Dendritic cell treated with granulocyte-macrophage colony-stimulating factor and Interleukin-4, amounts not matched to agents 40 ng/mL and 50 ng/mL, for 4 days (primary cell): Measurements from ENCODE around the gene TCHH.
"Not testable (repeated sequence)": the region's sequence is repeated elsewhere in the genome, so short reads cannot be mapped to it uniquely, and the experiment has no call there.

Source experiments
- H3K27ac Mint-ChIP-seq: one replicate; pipeline ENCODE4 v1.8.0; 2022; ENCODE audit warnings: mild to moderate bottlenecking, mixed read lengths
- H3K27me3 Mint-ChIP-seq: one replicate; pipeline ENCODE4 v1.8.0; 2022; ENCODE audit warnings: mild to moderate bottlenecking, mixed read lengths
- H3K36me3 Mint-ChIP-seq: one replicate; pipeline ENCODE4 v1.8.0; 2022; ENCODE audit warnings: low read depth, mixed read lengths
- H3K4me1 Mint-ChIP-seq: one replicate; pipeline ENCODE4 v1.8.0; 2022; ENCODE audit warnings: low read depth, mixed read lengths
- H3K4me3 Mint-ChIP-seq: one replicate; pipeline ENCODE4 v1.8.0; 2022; ENCODE audit warnings: mild to moderate bottlenecking, moderate library complexity, mixed read lengths
- H3K9me3 Mint-ChIP-seq: one replicate; pipeline ENCODE4 v1.8.0; 2022; ENCODE audit warnings: mixed read lengths
- intact Hi-C: fragments of 100-400 bp; cut with micrococcal nuclease; formaldehyde crosslinking; loops from one replicate; pipeline ENCODE4 v1.15.0; 2022

The TCHH gene

GRCh38 chr1:152108882-152109222 is 6.4 kb downstream of the TCHH start:
- Mint-ChIP-seq H3K27me3 (peaks cover 21% of the 10 kb centered on the region), H3K27ac (no peak overlapping the region), H3K4me1 (no peaks in the 10 kb centered on the region), H3K36me3 (no peaks in the 10 kb centered on the region), H3K4me3 (no peak overlapping the region), H3K9me3 (no peaks in the 10 kb centered on the region)
- intact Hi-C loops: loop anchor here (5.0 kb wide), 1 partner anchor 57 kb away; no protein-coding TSS in a partner anchor

- Mint-ChIP-seq H3K36me3 (no peaks in the 10 kb centered on the region), H3K27ac (no peak overlapping the region), H3K4me1 (no peaks in the 10 kb centered on the region), H3K9me3 (no peaks in the 10 kb centered on the region), H3K4me3 (no peak overlapping the region), H3K27me3 (peaks cover 26% of the 10 kb centered on the region)
- intact Hi-C loops: loop anchor here (5.0 kb wide), 1 partner anchor 56 kb away; no protein-coding TSS in a partner anchor
Measured at GRCh38 chr1:152107984-152108881, 7.0 kb downstream of the TCHH start.

- Mint-ChIP-seq H3K4me3 (no peak overlapping the region), H3K9me3 (no peaks in the 10 kb centered on the region), H3K4me1 (no peaks in the 10 kb centered on the region), H3K27ac (no peak overlapping the region), H3K27me3 (peaks cover 33% of the 10 kb centered on the region), H3K36me3 (no peaks in the 10 kb centered on the region)
- intact Hi-C loops: loop anchor here (5.0 kb wide), 1 partner anchor 55 kb away; no protein-coding TSS in a partner anchor
Measured at GRCh38 chr1:152107031-152107983, 7.9 kb downstream of the TCHH start.

- intact Hi-C loops: loop anchor here (5.0 kb wide), 1 partner anchor 53 kb away; no protein-coding TSS in a partner anchor
- peaks cover 56% of the 10 kb centered on the region for H3K27me3 Mint-ChIP-seq
- no peaks in the 10 kb centered on the region for H3K4me1 Mint-ChIP-seq
- H3K9me3 Mint-ChIP-seq: no peaks in the 10 kb centered on the region
- no peaks in the 10 kb centered on the region for H3K36me3 Mint-ChIP-seq
- no peak overlapping the region for H3K27ac Mint-ChIP-seq
- no peak overlapping the region for H3K4me3 Mint-ChIP-seq
Measured at GRCh38 chr1:152104854-152105253, 10.4 kb downstream of the TCHH start.

- Mint-ChIP-seq H3K4me1 (no peaks in the 10 kb centered on the region), H3K4me3 (no peak overlapping the region), H3K36me3 (no peaks in the 10 kb centered on the region), H3K9me3 (peaks cover 21% of the 10 kb centered on the region), H3K27ac (no peak overlapping the region), H3K27me3 (peaks cover 54% of the 10 kb centered on the region)
- intact Hi-C loops: no loop called here
Measured at GRCh38 chr1:152096931-152097330, 18.3 kb downstream of the TCHH start.

- Mint-ChIP-seq H3K27ac (no peak within 1 kb of the TSS), H3K4me1 (peaks cover 7% of the 10 kb centered on the region), H3K27me3 (peaks cover 15% of the 10 kb centered on the region), H3K9me3 (peaks cover 13% of the 10 kb centered on the region), H3K36me3 (no peaks in the 10 kb centered on the region), H3K4me3 (no peak within 1 kb of the TSS)
- intact Hi-C loops: no loop called here
Measured at GRCh38 chr1:152089014-152089674, 26.1 kb downstream of the TCHH start, which contains the start of gene TCHHL1. TCHHL1 (minus strand) TSS chr1:152089064; CDS start chr1:152088143, 921 bp downstream.

- no peaks in the 10 kb centered on the region for H3K9me3 Mint-ChIP-seq
- H3K4me1 Mint-ChIP-seq: peaks cover 7% of the 10 kb centered on the region
- peaks cover 15% of the 10 kb centered on the region for H3K27me3 Mint-ChIP-seq
- H3K36me3 Mint-ChIP-seq: no peaks in the 10 kb centered on the region
- intact Hi-C loops: no loop called here
- H3K27ac Mint-ChIP-seq: no peak overlapping the region
- no peak overlapping the region for H3K4me3 Mint-ChIP-seq
Measured at GRCh38 chr1:152086760-152087159, 28.5 kb downstream of the TCHH start.

GRCh38 chr1:152084853-152085252 is 30.4 kb downstream of the TCHH start:
- Mint-ChIP-seq H3K4me1 (peaks cover under 1% of the 10 kb centered on the region), H3K9me3 (no peaks in the 10 kb centered on the region), H3K4me3 (no peak overlapping the region), H3K36me3 (no peaks in the 10 kb centered on the region), H3K27me3 (peaks cover 19% of the 10 kb centered on the region), H3K27ac (no peak overlapping the region)
- intact Hi-C loops: no loop called here

- intact Hi-C loops, H3K9me3 Mint-ChIP-seq, H3K4me1 Mint-ChIP-seq, H3K27ac Mint-ChIP-seq, H3K36me3 Mint-ChIP-seq, H3K4me3 Mint-ChIP-seq: not testable (repeated sequence)
- peaks cover 26% of the 10 kb centered on the region for H3K27me3 Mint-ChIP-seq
Measured at GRCh38 chr1:152081026-152081425, 34.2 kb downstream of the TCHH start.

GRCh38 chr1:152080494-152080893 is 34.8 kb downstream of the TCHH start:
- intact Hi-C loops, H3K36me3 Mint-ChIP-seq, H3K4me3 Mint-ChIP-seq, H3K9me3 Mint-ChIP-seq, H3K4me1 Mint-ChIP-seq, H3K27ac Mint-ChIP-seq: not testable (repeated sequence)
- H3K27me3 Mint-ChIP-seq: peaks cover 26% of the 10 kb centered on the region

GRCh38 chr1:152078831-152079441 is 36.3 kb downstream of the TCHH start:
- Mint-ChIP-seq H3K27me3 (peaks cover 30% of the 10 kb centered on the region), H3K4me3 (no peak overlapping the region), H3K9me3 (no peaks in the 10 kb centered on the region), H3K4me1 (no peaks in the 10 kb centered on the region), H3K27ac (no peak overlapping the region), H3K36me3 (no peaks in the 10 kb centered on the region)
- intact Hi-C loops: no loop called here

- H3K4me3 Mint-ChIP-seq: no peak overlapping the region
- peaks cover 37% of the 10 kb centered on the region for H3K27me3 Mint-ChIP-seq
- no peaks in the 10 kb centered on the region for H3K36me3 Mint-ChIP-seq
- intact Hi-C loops: no loop called here
- H3K4me1 Mint-ChIP-seq: peaks cover 4% of the 10 kb centered on the region
- H3K9me3 Mint-ChIP-seq: no peaks in the 10 kb centered on the region
- no peak overlapping the region for H3K27ac Mint-ChIP-seq
Measured at GRCh38 chr1:152072311-152072710, 42.9 kb downstream of the TCHH start.

GRCh38 chr1:152071123-152071522 is 44.1 kb downstream of the TCHH start:
- Mint-ChIP-seq H3K36me3 (no peaks in the 10 kb centered on the region), H3K27me3 (peaks cover 39% of the 10 kb centered on the region), H3K4me1 (peaks cover 11% of the 10 kb centered on the region), H3K4me3 (no peak overlapping the region), H3K9me3 (no peaks in the 10 kb centered on the region), H3K27ac (no peak overlapping the region)
- intact Hi-C loops: no loop called here
